ENCODE measurements around the gene MXD1.
A peak's percentile ranks its signal among the peaks of the same experiment; 100 is the strongest.
"Not testable (repeated sequence)": the region's sequence is repeated elsewhere in the genome, so short reads cannot be mapped to it uniquely, and the experiment has no call there.

MXD1 gene

GRCh38 chr2:69933839-69934613 lies 19.1 kb downstream of the MXD1 start:
- peak; percentile 29 for DNase-seq

GRCh38 chr2:69934614-69934908 lies 19.7 kb downstream of the MXD1 start:
- DNase-seq = no peak

- no peak for DNase-seq
Measured at GRCh38 chr2:69935011-69935410, 20.1 kb downstream of the MXD1 start.

GRCh38 chr2:69936906-69937305 lies 22.0 kb downstream of the MXD1 start:
- no peak for DNase-seq

GRCh38 chr2:69937968-69938367 lies 23.1 kb downstream of the MXD1 start:
- DNase-seq = no peak

GRCh38 chr2:69939722-69940121 lies 24.8 kb downstream of the MXD1 start:
- DNase-seq = no peak

- no peak for DNase-seq
Measured at GRCh38 chr2:69940691-69941090, 25.8 kb downstream of the MXD1 start.

- no peak for DNase-seq
Measured at GRCh38 chr2:69943000-69943842, 28.3 kb downstream of the MXD1 start.

GRCh38 chr2:69943843-69944525 lies 29.1 kb downstream of the MXD1 start:
- no peak for DNase-seq

- no peak for DNase-seq
Measured at GRCh38 chr2:69944756-69945155, 29.8 kb downstream of the MXD1 start.

GRCh38 chr2:69945441-69945840 lies 30.5 kb downstream of the MXD1 start:
- DNase-seq = no peak

GRCh38 chr2:69945941-69946340 lies 31.0 kb downstream of the MXD1 start:
- DNase-seq = no peak

GRCh38 chr2:69946351-69947324 lies 31.7 kb downstream of the MXD1 start:
- DNase-seq = peak; percentile 58

- DNase-seq = no peak
Measured at GRCh38 chr2:69947325-69947931, 32.5 kb downstream of the MXD1 start.

GRCh38 chr2:69948032-69948962 lies 33.4 kb downstream of the MXD1 start:
- DNase-seq = no peak

- DNase-seq = no peak
Measured at GRCh38 chr2:69948963-69949645, 34.2 kb downstream of the MXD1 start.

- DNase-seq = no peak
Measured at GRCh38 chr2:69950241-69950640, 35.3 kb downstream of the MXD1 start.

GRCh38 chr2:69950671-69951070 lies 35.8 kb downstream of the MXD1 start:
- DNase-seq = not testable (repeated sequence)

- DNase-seq = no peak
Measured at GRCh38 chr2:69952336-69953115, 37.6 kb downstream of the MXD1 start.

Measured in stimulated activated CD4-positive, alpha-beta T cell treated with anti-CD3 and anti-CD28 coated beads, Interleukin-4, amount 100 ng/mL, for 24 hours (primary cell).